Hematopoietic multipotent progenitor cell (in vitro differentiated cells): ENCODE results near the gene GDF9. TPM values are rescaled to one million over a fixed set of nuclear protein-coding genes. Genes with fewer than 3 reads are reported as not detected.

Source experiments
- DNase-seq, 3 donors: peaks; one replicate each; pipeline ENCODE4 v3.0.0-alpha.2; 2011 to 2015; ENCODE audit warnings: low read depth in 2 of 3, low spot score in 2 of 3
- total RNA-seq: library from RNA; depleted of rRNA; stranded (reverse); fragments of >200 nt; gene quantifications from one replicate; pipeline ENCODE4 v1.2.3, GENCODE V29; 2012

Gene GDF9, protein sequence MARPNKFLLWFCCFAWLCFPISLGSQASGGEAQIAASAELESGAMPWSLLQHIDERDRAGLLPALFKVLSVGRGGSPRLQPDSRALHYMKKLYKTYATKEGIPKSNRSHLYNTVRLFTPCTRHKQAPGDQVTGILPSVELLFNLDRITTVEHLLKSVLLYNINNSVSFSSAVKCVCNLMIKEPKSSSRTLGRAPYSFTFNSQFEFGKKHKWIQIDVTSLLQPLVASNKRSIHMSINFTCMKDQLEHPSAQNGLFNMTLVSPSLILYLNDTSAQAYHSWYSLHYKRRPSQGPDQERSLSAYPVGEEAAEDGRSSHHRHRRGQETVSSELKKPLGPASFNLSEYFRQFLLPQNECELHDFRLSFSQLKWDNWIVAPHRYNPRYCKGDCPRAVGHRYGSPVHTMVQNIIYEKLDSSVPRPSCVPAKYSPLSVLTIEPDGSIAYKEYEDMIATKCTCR
- 0.54 TPM for total RNA-seq

- DNase-seq, result peak; percentile 83 to 100 (median 99)
These were observed at the start of gene GDF9, which contains the start of gene UQCRQ for GRCh38 chr5:132866342-132867045. GDF9 (minus strand) TSS chr5:132866469; CDS start chr5:132864533, 1,936 bp downstream. UQCRQ (plus strand) TSS chr5:132866642; CDS start chr5:132866882, 240 bp downstream.

- DNase-seq, result no peak
These were observed 49.4 kb upstream of the GDF9 start for GRCh38 chr5:132915681-132916080.

- no peak for DNase-seq
These were observed 43.4 kb upstream of the GDF9 start for GRCh38 chr5:132909702-132910101.

DNA sequence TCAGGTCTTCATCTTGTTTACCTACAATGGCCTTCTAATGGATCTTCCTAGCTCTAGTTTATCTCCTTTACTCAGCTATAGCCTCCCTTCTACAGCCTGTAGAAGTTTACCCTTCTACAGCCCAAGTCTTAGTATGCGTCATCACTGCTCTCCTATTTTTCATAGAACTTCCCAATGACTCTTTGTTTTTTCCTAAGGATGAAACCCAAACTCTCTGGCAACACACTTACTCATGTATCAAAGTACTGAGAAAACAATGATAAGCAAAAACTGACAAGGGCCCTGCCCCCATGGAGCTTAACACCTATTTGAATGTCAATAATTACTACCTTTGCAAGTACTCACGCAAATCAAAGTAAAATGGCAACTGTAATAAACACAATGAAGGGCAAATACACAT lies 40.9 kb upstream of the GDF9 start:
- DNase-seq, result no peak

GRCh38 chr5:132905938-132906337 lies 39.7 kb upstream of the GDF9 start:
- no peak for DNase-seq

GRCh38 chr5:132901730-132902129 lies 35.5 kb upstream of the GDF9 start:
- DNase-seq, result no peak

DNA sequence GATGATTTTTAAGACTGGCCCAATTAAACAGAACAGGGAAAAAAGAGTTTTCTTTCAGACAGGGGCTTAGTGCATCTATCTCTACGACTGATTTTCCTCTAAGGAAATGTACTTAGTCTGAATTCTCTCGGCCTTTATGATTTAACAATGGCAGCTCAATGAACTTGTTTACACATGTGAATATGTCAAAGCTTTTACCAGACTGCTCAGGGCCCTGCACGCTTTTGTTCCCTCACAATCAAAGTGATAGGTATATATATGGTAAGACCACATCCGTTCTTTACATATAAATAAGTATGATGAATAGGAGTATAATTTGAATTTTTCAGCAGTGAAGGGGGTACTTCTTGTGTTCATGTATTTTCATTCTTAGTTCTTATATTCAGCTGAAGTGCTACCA lies 34.8 kb upstream of the GDF9 start:
- no peak for DNase-seq

- no peak for DNase-seq
These were observed 31.8 kb upstream of the GDF9 start for GRCh38 chr5:132898094-132898493.

DNA sequence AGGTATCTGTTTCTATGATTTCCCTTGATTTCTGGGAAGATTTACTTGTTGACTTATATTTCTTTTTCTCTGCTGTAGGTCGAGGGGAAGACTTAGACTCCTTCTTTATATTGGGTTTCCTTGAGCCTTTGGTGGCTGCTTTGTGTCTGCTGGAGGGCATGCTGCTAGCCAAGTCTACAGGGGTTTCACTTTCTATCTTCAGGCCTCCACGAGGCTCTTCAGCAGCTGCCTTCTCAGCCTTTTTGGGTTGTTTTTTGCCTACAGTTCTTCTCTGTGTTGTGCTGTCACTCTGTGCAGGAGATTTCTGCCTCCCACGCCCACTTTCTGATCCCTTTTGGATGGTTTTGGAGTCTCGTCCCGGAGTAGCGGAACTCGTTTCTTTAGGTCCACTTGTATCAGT lies 30.4 kb upstream of the GDF9 start:
- no peak for DNase-seq

DNA sequence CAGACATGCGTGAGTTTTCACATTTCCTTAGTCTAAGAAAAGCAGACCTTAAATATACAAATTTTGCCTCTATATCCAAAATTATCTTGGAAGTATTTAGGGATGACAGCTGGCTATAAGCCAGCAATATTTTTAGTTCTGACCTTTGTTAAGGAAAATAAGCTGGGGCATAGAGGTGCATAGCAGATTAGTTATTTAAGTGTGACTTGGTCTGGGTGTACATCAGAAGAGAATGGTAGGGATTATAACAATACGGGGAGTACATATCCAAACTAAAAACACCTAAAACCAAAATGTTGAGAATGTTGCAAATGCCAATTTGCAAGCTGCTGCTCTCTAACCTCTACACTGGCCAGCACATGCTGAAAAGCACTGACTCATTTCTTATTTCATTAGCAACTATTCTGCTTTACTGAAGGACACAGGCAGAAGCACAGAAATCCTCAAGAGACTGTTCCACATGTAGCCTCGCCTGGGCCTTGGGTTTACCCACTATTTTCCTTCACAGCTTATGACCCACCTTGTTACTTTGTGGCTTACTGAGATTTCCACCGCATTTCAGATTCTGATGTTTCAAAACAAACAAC lies 29.5 kb upstream of the GDF9 start:
- no peak for DNase-seq

GRCh38 chr5:132890817-132891216 lies 24.5 kb upstream of the GDF9 start:
- DNase-seq, result no peak

GRCh38 chr5:132889501-132889900 lies 23.2 kb upstream of the GDF9 start:
- no peak for DNase-seq

GRCh38 chr5:132887283-132887682 lies 21.0 kb upstream of the GDF9 start:
- no peak for DNase-seq

- DNase-seq, result no peak
These were observed 20.0 kb upstream of the GDF9 start for GRCh38 chr5:132886064-132886823.

DNA sequence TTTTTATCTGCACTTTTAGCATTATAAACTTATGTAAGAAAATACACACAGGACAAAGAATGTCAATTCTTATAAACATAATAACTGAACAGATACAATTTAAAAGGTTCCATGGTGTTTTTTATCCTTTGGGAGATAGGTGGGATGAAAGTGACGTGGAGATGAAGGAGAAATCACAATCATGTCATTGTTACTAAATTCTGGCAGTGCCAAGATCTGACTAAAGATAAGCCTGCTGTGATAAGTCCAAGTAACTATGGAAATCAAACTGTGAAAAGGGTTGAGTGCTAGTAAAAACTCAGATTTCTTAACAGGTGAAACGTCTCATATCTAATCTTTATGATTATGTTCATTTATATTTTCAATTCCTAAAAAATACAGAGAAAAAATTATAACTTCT lies 18.3 kb upstream of the GDF9 start:
- no peak for DNase-seq

- DNase-seq, result peak in 2 of 3 donors; percentile 67 to 72
These were observed 17.1 kb upstream of the GDF9 start for GRCh38 chr5:132883261-132883834.

- DNase-seq, result no peak
These were observed 11.7 kb upstream of the GDF9 start for GRCh38 chr5:132877938-132878337.

DNA sequence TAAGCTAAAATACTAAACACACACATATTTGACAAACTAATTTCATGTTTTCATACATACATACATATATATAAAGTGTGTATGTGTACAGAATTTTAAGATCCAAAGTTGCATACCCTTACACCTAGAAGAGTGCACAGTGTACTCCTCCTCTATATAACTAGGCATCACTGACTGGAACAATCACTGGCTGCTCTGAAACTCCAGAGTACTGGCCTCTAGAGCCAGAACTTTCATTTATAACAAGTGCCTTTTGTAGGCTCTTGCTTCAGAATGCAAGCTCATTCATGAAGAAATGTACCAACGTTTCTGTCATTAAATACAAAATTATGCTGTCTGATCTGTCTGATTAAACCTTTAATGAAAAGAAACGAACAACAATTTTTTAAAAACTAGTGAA lies 11.2 kb upstream of the GDF9 start:
- DNase-seq, result no peak

GRCh38 chr5:132876020-132876759 lies 9.9 kb upstream of the GDF9 start:
- DNase-seq, result no peak

DNA sequence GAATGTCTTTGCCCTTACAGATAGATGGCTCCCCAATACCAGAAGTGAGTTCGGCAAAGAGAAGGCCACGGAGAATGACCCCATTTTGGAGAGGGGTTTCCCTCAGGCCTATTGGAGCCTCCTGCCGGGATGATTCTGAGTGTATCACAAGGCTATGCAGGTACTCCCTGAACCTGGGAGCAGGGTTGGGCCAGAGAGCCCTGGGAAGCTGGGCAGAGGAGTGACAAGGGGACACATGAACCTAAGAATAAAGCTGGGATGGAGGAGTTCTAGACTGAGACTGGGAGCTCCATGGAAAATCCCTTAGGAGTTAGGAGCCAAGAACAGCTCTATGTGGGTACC lies 7.6 kb upstream of the GDF9 start:
- no peak for DNase-seq
